Fibroblast of upper back skin (primary cell): ENCODE results near the gene EEF1AKMT4.

ENCODE experiments used
- DNase-seq: peaks from one replicate; pipeline ENCODE4 v3.0.0-alpha.2; 2013

The EEF1AKMT4 gene

GRCh38 chr3:184305577-184305976, 56.1 kb downstream of the EEF1AKMT4 start:
- peak; percentile 12 for DNase-seq

GRCh38 chr3:184306341-184306972, 57.0 kb downstream of the EEF1AKMT4 start:
- DNase-seq, result no peak

- DNase-seq, result no peak
These were observed 58.4 kb downstream of the EEF1AKMT4 start for GRCh38 chr3:184307915-184308314.
